Endothelial cell of hepatic sinusoid (primary cell): ENCODE results near the gene KDELR3.
"Not testable (repeated sequence)": the region's sequence is repeated elsewhere in the genome, so short reads cannot be mapped to it uniquely, and the experiment has no call there.

Source experiments
- in situ Hi-C: cut with HindIII; loops from 2 replicates; pipeline ENCODE4 v1.10.0; 2017; ENCODE audit warnings: low sequenced_read_pairs

The KDELR3 gene

DNA sequence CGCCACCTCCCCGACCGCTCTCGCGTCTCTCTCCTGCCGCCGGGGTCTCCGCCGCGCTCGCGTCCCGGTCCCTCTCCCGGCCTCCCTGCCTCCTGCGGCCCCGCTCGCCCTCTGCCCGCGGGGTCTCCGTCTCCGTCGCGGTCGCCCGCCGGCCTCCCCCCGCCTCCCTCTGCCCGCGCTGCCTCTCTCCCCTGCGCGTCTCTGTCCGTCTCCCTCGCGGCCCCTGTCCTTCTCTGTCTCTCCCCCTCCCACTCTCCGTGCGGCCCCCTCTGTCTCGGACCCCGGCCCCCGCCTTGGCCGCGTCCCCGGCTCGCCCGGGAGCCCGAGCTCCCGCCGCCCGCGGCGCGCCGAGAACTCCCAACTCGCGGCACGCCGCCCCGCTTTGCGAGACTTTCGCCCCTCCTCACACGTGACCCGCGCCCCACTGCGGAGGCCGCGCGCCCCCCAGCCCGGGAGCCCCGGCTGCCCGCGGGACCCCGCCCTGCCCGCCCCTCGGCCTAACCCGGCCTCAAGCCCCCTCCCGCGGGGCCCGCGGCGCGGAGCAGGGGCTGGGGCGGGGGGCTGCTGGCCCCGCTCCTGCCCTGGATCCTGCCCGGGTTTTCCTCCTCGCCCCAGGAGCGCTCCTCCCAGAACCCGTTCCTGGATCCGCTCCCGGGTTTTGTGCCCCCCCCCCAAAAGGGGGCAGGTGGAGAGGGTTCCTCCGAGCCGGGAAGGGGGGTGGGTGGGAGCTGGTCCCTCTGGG lies 12.2 kb upstream of the KDELR3 start:
- in situ Hi-C loops = no loop called here

DNA sequence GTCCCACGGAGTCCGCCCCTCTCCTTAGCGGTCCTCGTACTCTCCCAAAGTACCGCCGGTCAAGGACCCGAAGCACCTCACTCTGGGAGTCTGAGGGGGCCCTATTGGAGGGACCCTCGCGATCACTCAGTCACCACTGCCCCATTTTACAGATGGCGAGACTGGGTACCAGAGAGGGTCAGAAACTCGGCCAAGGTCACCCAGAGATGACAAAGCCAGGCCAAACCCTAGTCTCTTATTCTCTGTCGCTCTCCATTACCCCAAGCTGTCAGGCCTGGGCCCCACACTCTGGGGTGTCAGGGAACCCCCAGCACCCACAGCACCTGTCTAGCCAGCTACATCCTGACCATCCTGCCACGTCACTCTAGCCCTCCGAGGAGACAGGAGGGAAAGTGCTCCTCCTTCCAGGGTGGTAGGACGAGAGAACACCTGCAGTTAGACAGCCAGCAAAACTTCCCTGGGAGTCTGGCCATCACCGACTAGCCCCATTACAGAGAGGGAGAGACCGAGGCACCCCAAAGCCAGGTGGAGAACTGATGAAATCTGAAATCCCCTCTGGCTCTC lies 11.5 kb upstream of the KDELR3 start:
- in situ Hi-C loops = no loop called here

DNA sequence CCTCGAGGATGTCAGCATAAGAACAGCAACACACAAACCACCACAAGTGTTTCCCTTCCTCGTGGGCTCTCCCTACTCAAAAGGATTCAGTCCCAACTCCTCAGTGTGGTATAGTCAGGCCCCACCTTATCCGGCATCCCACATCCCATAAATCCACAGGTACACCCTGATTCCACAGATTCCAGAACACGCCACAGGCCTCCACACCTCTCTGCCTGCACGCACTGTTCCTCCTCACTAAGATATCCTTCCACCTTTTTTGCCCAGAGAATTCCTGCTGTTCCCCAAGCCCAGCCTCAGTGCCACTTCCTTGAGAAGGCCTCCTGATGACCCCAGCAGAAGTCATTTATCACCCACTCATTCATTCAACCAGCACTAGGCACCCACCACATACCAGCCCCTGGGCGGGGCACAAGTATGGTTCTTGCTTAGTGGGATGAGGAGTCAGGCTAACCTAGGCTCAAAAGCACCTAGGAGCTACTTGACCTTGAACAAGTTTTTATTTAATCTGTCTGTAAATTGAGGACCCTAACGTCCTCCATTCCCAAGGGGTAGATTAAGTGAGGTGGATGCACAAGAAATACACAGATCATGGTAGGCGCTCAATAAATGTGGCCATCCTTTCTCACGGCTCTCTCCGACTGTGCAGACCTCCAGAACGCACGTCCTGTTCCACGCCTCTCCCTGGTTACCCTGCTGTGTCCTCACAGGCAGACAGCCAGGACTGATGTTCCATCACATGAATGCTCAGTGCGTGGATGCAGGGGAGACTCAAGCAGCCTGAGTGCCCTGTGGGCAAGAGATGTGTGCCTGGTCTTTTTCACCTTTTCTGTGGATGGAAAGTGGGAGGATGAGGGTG lies 10.8 kb upstream of the KDELR3 start:
- in situ Hi-C loops = no loop called here

DNA sequence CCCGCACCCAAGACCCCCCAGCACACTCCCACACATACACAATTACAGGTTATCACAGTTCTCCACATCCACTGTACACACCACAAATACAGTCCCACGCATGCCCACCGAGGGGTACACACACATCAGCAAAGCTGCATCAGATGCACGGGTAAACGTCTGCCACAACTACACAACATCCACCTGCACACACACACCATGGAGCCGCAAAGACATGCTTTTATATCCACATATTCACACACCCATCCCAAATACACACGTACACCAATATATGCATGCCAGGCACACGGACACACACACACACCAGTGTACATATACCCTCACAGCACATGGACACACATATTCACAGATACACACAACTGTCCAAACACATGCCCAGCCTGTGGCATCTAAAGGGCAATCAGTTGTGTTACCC lies 7.5 kb upstream of the KDELR3 start:
- in situ Hi-C loops = no loop called here

DNA sequence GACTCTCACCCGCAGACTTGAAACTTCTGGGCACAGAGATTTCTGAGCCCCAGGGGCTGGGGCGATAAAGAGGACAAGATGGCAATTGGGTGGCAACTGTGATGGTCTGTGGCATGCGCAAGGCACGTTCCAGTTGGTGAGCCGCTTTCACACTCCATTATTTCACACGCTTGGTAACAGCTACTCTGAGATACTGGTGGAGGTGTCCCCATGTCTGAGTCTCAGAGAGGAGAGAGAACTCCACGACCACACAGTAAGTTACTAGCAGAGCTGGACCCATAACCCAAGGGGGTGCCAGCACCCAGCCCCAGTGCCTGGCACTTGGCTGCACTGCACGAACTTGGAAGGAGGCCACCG lies 6.9 kb upstream of the KDELR3 start:
- in situ Hi-C loops = no loop called here

DNA sequence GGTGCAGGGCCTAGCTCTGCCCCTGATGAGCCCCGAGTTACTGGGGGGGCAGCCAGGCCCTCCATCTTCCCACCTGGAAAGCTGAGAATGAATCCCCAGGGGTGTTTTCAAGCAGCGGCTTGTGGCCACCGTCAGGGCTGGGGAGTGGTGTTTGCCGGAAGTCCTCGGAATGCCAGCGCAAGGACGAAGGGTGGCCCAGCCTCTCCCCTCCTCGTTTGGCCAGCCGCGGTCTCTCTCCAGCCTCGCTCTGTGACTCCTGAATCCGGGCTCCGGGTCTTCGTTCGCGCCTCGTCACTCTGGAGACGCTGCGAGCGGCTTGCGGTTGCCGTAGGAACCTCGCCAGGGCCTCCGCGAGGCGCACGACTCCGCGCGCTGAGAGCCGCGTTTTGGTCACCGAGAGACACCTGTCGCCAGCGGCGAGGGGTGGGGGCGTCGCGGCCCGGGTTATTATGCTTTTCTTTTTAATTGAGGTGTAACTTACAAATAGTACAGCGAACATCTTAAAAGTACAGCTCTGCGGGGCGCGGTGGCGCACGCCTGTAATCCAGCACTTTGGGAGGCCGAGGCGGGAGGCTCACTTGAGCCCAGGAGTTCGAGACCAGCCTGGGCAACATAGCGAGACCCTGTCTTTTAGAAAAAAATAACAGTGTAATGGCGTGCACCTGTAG lies 6.3 kb upstream of the KDELR3 start:
- in situ Hi-C loops = no loop called here

DNA sequence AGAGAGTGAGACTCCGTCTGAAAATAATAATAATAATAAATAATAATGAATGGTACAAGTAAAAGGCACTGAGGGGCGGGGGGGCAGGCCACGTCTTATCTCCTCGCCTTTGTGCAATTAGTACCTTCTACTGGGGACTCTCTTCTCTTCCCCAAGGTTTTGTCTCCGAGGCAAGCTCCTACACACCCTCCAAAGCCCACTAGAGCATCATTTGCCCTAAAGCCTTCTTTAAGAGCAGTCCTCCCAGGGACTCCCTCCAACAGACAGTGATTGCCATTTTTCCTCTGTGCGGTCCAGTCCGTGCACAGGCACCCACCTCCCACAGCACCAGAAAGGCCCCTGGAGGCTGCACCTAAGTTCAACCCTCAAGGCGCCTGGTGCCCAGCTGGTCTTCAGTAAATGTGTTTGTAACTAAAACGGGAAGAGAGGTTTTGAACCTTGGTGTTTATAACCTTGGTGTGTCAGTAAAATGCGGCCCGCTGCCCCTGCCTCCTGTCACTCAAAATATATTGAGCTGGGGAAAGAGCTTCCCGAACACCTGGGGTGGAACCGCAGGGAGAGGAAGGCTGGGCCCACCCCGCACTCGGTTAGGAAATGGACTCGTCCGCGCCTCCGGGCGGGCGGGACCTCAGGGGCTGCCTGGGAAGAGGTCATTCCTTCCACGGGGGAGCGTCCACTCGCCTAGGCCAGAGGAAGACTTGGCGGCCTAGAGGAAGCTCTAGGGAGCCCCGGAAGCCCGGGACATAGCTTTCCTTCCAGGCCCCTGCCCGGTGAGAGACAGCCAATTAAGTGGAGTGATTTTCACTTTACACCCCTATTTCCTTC lies 4.7 kb upstream of the KDELR3 start:
- in situ Hi-C loops = no loop called here

DNA sequence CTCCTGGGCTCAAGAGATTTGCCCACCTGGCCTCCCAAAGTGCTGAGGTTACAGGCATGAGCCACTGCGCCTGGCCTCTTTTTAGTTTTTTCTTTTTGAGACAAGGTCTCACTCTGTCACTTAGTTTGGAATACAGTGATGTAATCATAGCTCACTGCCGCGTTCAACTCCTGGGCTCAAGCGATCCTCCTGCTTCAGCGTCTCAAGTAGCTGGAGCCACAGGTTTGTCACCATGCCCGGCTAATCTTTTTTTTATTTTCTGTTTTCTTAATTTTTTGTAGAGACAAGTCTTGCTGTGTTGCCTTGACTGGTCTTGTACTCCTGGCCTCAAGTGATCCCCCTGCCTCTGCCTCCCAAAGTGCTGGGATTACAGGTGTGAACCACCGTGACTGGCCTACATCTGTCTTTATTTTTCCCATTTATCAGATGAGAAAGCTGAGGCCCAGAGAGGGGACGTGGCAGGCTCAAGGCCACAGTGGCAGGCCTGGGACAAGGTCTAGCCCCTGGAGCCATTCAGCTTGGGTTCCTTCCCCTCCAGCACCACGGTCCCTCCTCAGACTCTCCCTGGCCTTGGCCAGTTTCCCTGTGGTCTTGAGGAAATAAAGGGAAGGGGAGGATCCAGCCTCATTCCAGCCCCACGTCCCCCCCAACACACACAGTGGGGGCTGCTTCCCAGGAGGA lies 2.8 kb upstream of the KDELR3 start:
- in situ Hi-C loops = no loop called here

DNA sequence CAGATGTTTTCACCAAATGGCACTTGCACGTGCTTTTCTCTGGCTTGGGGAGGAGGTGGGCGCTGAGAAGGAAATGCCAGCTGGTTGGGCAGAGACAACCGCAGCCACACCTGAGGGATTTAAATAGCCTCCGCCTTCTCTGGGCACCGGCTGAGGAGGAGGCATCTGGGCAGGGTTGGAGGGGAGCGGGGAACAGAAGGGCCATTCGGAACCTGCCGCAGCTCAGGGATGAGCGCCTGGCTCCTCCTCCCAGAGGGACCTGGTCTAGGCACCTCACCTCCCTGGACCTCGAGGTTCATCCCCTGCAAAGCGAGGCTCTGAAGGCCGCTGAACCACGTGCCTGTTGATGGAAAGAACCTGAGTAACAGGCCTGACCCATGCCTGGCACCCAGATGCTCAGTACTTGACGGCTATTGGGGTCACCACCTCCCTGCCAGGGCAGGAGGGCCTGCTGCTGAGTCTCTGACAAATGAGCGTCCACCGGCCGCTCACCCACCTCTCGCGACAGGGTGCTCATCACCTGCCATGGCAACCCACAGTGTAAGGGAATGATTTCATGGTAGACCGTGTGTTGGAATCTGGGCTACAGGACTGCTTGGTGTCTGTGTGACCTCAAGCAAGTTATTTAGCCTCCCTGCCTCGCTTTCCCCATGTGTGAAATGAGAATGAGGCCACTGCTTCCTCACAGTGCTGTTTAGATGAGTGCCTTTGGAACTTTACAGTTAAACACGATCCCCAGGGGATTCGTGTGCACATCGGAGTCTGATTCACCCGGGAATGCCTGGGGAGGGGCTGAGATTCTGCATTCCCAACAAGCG lies 2.0 kb upstream of the KDELR3 start:
- in situ Hi-C loops = no loop called here

DNA sequence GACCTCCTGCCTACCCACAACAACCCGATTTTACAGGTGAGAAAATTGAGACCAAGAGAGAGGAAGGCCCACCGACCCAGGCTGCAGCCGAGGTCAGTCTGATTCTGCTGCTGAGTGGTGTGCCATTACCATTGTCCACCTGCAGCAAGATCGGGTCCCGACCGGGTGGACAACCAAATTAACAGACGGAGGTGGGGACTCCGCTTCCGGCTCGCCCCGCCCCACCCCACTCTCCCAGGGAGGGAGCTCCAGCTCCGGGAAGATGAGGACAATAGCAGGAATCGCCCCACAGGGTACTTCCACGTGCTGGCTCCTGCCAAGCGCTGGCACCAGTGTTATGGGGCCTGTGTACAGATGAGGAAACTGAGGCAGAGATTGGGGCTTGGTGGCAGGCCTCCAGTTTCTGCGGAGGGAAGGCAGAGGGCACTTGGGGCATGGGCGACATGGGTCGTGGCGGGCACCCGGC lies 425 bp upstream of the KDELR3 start:
- in situ Hi-C loops = no loop called here

DNA sequence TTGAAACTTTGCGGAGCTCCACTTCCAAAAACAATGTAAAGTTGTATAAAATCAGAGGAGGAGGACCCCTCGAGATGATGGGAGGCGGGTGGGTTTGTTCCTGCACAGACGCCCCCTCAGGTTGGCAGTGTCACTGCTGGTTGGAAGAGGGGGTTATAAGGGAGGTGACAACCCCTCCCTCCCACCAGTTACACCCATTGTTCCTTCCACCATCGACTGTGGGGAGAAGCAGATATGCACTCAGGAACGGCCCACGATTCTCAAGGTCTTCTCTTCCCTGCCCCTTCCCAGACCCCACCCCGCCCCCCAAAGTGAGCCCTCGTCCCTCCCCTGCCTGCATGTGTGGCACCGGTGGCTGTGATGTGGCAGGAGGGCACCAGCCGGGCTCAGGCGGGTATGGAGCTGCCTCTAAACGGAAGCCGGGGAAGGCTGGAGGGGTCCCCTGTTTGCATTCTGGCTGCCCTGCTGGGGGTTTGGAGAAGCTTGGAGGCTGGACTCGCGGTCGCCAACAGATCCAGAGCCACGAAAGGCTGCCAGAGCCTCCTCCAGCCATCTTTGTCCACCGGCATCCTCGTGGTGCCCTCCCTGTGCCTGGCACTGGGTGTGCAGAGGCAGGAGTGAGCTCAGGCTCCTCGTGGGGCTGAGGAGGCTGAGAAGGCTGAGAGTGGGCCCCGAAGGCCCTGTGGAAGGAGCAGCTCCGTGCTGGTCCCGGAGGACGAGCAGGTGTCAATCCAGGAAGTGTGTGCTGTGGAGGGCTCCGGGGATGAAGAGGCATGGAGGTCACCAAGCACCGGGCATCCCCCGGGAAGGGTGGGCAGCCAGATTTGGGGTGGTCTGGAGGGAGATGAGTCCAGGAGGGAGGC lies 778 bp downstream of the KDELR3 start:
- in situ Hi-C loops = no loop called here

DNA sequence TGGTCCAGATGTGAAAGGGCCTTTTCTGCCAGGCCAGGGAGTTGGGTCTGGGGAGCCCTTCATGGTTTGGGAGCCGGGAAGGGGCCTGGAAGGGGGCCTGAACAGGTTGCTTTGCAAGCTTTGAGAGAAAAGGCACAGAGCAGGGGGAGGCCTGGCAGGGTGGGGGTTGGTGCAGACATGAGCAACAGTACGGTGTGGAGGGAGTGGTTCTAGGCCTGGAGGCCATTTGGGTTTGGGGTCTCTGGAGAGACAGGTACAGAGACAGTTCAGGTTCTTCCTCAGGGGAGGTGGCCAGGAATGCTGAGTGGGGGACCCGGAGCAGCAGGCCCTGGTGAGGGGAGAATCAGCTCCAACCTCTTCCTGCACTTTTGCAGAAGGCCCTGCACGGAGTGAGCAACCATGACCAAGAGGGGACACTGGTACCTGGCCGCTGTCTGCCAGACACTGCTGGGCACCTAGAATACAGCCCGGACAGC lies 1.4 kb downstream of the KDELR3 start:
- in situ Hi-C loops = no loop called here

DNA sequence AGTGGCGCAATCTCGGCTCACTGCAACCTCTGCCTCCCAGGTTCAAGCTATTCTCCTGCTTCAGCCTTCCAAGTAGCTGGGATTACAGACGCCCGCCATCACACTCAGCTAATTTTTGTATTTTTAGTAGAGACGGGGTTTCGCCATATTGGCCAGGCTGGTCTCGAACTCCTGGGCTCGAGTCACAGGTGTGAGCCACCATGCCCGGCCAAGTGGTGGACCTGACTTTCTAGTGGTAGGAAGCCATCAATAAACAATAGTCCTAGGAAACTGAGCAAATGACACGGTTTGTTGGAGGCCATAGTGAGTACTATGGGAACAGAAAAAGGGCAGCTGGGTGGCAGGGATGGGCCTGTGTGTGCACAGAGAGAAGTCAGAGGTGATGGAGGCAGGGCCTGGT lies 2.3 kb downstream of the KDELR3 start:
- in situ Hi-C loops = not testable (repeated sequence)

DNA sequence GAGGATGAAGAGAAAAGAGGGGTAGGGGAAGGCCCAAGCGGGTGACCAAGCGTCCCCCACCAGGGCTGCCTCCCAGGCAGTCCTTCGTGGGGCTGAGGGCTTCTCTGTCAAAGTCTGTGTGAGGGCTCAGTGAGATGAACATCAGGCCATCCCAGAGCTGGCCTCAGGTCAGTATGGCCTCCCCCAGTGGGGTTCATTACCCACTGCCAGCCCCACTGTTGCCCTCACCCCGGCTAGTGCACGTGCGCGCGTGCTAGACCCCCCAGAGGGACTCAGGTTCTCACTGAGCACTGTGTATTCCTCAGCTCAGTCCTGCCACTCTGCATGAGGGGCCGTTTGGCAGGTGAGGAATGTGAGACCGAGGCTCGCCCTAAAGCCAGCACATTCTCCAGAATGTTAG lies 3.3 kb downstream of the KDELR3 start:
- in situ Hi-C loops = no loop called here

DNA sequence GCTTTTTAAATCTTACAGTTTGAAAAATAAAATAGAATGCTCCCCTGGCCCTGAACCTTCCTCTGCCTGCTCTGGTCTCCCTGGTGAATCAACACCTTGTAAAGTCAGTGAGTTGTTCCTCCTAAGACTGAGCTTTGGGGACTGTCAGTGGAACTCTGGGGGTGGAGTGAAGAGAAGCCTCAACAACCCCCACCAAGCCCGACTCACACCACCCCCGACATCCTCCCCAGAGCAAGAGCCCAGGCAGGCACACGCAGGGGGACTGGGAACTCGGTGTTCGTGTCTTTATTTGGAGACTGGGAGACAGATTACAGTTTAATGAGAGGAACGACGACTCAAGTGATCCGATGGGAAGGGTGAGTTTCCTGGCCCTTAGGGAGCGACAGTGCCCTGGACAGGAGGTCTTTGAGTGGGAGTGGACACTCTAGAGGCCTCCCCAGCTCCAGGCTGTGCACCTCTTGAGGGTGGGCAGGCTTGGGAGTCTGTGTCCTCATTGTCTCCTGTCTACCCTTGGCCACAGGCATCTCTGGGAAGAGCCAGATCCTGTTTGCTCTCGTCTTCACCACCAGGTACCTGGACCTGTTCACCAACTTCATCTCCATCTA lies 6.2 kb downstream of the KDELR3 start:
- in situ Hi-C loops = no loop called here

DNA sequence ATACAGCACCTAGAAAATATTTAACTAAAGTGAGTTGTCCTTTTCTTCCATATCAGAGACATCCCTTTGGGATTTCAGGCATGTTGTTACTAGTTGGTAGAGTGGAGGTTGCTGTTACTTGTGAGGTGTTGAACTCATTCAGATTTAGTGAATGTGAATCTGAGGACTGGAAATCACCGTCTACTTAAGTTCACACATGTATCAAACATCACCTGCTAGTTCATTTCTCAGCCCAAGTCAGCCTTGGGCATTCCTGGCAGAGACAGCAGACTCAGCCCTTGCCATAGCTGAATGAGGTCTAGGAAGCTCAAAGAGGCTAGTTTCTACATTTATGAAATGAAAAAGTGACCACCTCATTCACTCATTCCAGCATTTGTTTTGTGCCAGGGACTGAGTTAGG lies 9.7 kb downstream of the KDELR3 start:
- in situ Hi-C loops = no loop called here

DNA sequence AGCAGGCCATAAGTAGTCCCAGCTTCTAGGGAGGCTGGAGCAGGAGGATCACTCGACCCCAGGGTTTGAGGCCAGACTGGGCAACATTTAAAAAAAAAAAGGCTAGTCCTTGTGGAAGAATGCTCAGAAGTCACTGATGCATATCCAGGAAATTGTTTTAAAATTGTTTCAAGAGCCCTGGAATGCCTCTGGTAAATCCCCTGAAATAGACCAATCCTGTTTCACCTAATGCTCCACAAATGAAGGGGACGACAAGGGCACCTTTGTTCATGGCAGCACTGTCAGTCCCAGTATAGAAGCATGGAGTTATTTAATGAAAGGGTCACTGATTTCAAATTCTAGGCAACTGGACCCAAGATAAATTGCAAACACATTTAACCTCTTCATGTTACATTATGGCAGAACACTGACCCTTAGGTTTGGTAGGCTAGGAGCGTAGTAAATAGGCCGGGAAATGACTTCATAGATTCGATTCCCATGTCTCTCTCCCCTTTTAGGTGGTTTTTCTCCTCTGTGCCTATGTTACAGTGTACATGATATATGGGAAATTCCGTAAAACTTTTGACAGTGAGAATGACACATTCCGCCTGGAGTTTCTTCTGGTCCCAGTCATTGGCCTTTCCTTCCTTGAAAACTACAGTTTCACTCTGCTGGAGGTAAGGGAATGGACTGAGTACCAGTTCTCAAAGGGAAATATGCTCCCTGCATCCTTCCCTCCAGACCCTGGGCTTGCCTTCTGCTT lies 11.4 kb downstream of the KDELR3 start:
- in situ Hi-C loops = no loop called here
